ENCODE measurements around the gene MED9. TPM values are rescaled to one million over a fixed set of nuclear protein-coding genes. Genes with fewer than 3 reads are reported as not detected.

Gene MED9
- total and polyA plus RNA-seq, 10 of the 15 experiments (the other 5 are each of a cell fraction or from before 2014, with no cell fraction given) = 1.5 to 22.4 (median 14.8) TPM

GRCh38 chr17:17481860-17482259 lies 5.1 kb downstream of the MED9 start:
- H3K79me2 ChIP-seq (ENCODE audit: control insufficient read depth, insufficient read depth, low read length) = peaks cover 34% of the 10 kb centered on the region
- H2AFZ ChIP-seq (ENCODE audit: control insufficient read depth, low read depth, low read length) = no peak overlapping the region
- ChIA-PET CTCF (interaction anchor here (1.1 to 1.6 kb wide), 2 partner anchors 15 to 132 kb away, joined by 3 to 12 read pairs; partner anchors contain the start of gene RASD1), POLR2A (no interaction called here), RAD21 (ENCODE audit: unreplicated experiment) (no interaction called here), SMC1A (ENCODE audit: uncharacterized antibody, unreplicated experiment) (no interaction called here)
- in situ Hi-C loops (cut with MboI) = no loop called here
- BruUV-seq (replicated peaks) = no TSS peak
- no peaks in the 10 kb centered on the region for H4K20me1 ChIP-seq (ENCODE audit: control insufficient read depth, insufficient read depth)
- FAIRE-seq (no peak), ATAC-seq (no peak), DNase-seq (ENCODE audit: low read depth, low spot score) (no peak)
- peaks cover 3 to 4% of the 10 kb centered on the region in 2 experiments for H3K36me3 ChIP-seq (ENCODE audit: control insufficient read depth in 2 of 2, insufficient read depth in 2 of 2, low read length in 1 of 2)
- no peaks in the 10 kb centered on the region for H3K9me3 ChIP-seq (replicated peaks; ENCODE audit: control insufficient read depth, insufficient read depth, low read length)
- H3K27ac ChIP-seq (ENCODE audit: control insufficient read depth, insufficient read depth) = no peak overlapping the region
- 87% methylated on average over 5 of the region's 5 CpGs for WGBS (ENCODE audit: insufficient coverage, insufficient replicate concordance, low lambda C conversion rate, missing lambda C conversion rate)
- H3K4me2 ChIP-seq (ENCODE audit: control insufficient read depth, insufficient read depth) = no peak overlapping the region
- H3K4me3 ChIP-seq = no peak overlapping the region
- no peak overlapping the region for H3K9ac ChIP-seq (ENCODE audit: control insufficient read depth, insufficient read depth, low read length)
- H3K27me3 ChIP-seq (replicated peaks in 1 of 2; ENCODE audit: control insufficient read depth in 2 of 2, insufficient read depth in 2 of 2, low read length in 1 of 2) = no peaks in the 10 kb centered on the region
- H3K4me1 ChIP-seq (ENCODE audit: control insufficient read depth, insufficient read depth, low read length) = no peaks in the 10 kb centered on the region; the same call in 1 of the 2 replicates
- intact Hi-C loops (cut with micrococcal nuclease; ENCODE audit: unreplicated experiment) = no loop called here
- TF ChIP-seq ELK1 (IDR thresholded peaks at IDR 0.05; ENCODE audit: low read depth, low read length) (no peak), NBN (IDR thresholded peaks at IDR 0.05) (no peak), USF2 (IDR thresholded peaks at IDR 0.05; ENCODE audit: borderline replicate concordance, low read depth, low read length) (no peak), REST (IDR thresholded peaks at IDR 0.05; ENCODE audit: low read depth, low read length) (no peak), NR2C1 (IDR thresholded peaks at IDR 0.05) (no peak), ESRRA (IDR thresholded peaks at IDR 0.05; ENCODE audit: low read length) (no peak)
